Measurements from ENCODE around the gene AFTPH.

GRCh38 chr2:64489081-64489751 is 34.9 kb upstream of the AFTPH start:
- TF ChIP-seq POLR2A (IDR thresholded peaks at IDR 0.05; ENCODE audit: low read depth, low read length) = no peak
- no peak for TF ChIP-seq POLR2AphosphoS5 (IDR thresholded peaks at IDR 0.05; ENCODE audit: low read depth, low read length)
- TF ChIP-seq TAF1 (IDR thresholded peaks at IDR 0.05; ENCODE audit: low read depth, low read length) = no peak
- TF ChIP-seq PAX5 (IDR thresholded peaks at IDR 0.05; ENCODE audit: insufficient read depth, low read length, severe bottlenecking) = no peak

Measured in GM12891 (cell line).